Endothelial cell of umbilical vein (primary cell): ENCODE data around the gene CCNYL1. TPM values are rescaled to one million over a fixed set of nuclear protein-coding genes. Genes with fewer than 3 reads are reported as not detected.
"Not testable (repeated sequence)": the region's sequence is repeated elsewhere in the genome, so short reads cannot be mapped to it uniquely, and the experiment has no call there.

ENCODE experiments used
- BruUV-seq: library from RNA; stranded (reverse); fragments of 400-500 nt; replicated peaks from 2 replicates; lab custom pipeline; 2021; lab: Mats Ljungman, UMichigan
- CTCF ChIA-PET: fragments of 300-600, 350-600 bp; sonication (Branson Sonifier 250); formaldehyde crosslinking; loops from one replicate; lab custom pipeline; 2021; ENCODE audit warnings: antibody characterized with exemption, inconsistent platforms; lab: Charles Lee
- POLR2A ChIA-PET: fragments of 300-600, 350-600 bp; sonication (Branson Sonifier 250); formaldehyde crosslinking; loops from one replicate; lab custom pipeline; 2021; ENCODE audit warnings: antibody characterized with exemption, inconsistent platforms; lab: Charles Lee
- DNase-seq: peaks from one replicate; pipeline ENCODE4 v3.0.0-alpha.2; 2011; ENCODE audit warnings: low read depth, low spot score
- FAIRE-seq: peaks from 2 replicates; lab custom pipeline; 2011; peaks lifted over from hg19 to GRCh38; lab: Jason Lieb, UNC
- H2AFZ ChIP-seq: 2 replicates; pipeline ENCODE4 v1.6.0; 2012; ENCODE audit warnings: low read depth, low read length, control low read depth, inconsistent platforms
- H3K27ac ChIP-seq: 2 replicates; pipeline ENCODE4 v1.5.1; 2011; ENCODE audit warnings: low read depth, mild to moderate bottlenecking, control low read depth, low read length, moderate library complexity; ENCODE audit not compliant: insufficient read depth
- H3K27me3 ChIP-seq, 2 experiments: 2 replicates each; pipeline versions ENCODE4 v1.6.0 to v1.6.1; 2011; ENCODE audit warnings: low read length in 2 of 2, mixed read lengths in 1 of 2; ENCODE audit not compliant: control insufficient read depth in 2 of 2, insufficient read depth in 2 of 2
- H3K36me3 ChIP-seq, 2 experiments: 2 replicates in 1 of 2; 3 replicates in 1 of 2; pipeline ENCODE4 v1.5.1; 2011; ENCODE audit warnings: low read length in 2 of 2, mild to moderate bottlenecking in 1 of 2, moderate library complexity in 1 of 2; ENCODE audit not compliant: control insufficient read depth in 2 of 2, insufficient read depth in 2 of 2; ENCODE audit errors: extremely low read depth in 1 of 2
- H3K4me1 ChIP-seq: 3 replicates; pipeline ENCODE4 v1.5.1; 2011; ENCODE audit warnings: mild to moderate bottlenecking, low read length; ENCODE audit not compliant: control insufficient read depth, insufficient read depth; ENCODE audit errors: extremely low read depth
- H3K4me2 ChIP-seq: 2 replicates; pipeline ENCODE4 v1.6.1; 2011; ENCODE audit warnings: low read length, control low read depth, mixed read lengths; ENCODE audit not compliant: insufficient read depth
- H3K4me3 ChIP-seq, 3 experiments: fragments of 200-600 bp in 1 of 3; sonication (generic), shearing (Covaris generic) in 1 of 3; replicated peaks in 1 of 3; 2 replicates each; pipeline ENCODE4 v1.5.1; 2011 to 2016; ENCODE audit warnings: control low read depth in 3 of 3, low read length in 3 of 3, mild to moderate bottlenecking in 2 of 3, inconsistent platforms in 1 of 3, low read depth in 1 of 3, moderate library complexity in 1 of 3; ENCODE audit not compliant: insufficient read depth in 1 of 3
- H3K79me2 ChIP-seq: 2 replicates; pipeline ENCODE4 v1.6.0; 2012; ENCODE audit warnings: low read length, inconsistent platforms; ENCODE audit not compliant: control insufficient read depth, insufficient read depth
- H3K9ac ChIP-seq: replicated peaks from 2 replicates; pipeline ENCODE3; 2011; ENCODE audit warnings: low read length, control low read depth; ENCODE audit not compliant: insufficient read depth; ENCODE audit errors: extremely low read depth
- H3K9me1 ChIP-seq: replicated peaks from 3 replicates; pipeline ENCODE4 v1.6.0; 2011; ENCODE audit warnings: mild to moderate bottlenecking, low read length; ENCODE audit not compliant: control insufficient read depth, insufficient read depth; ENCODE audit errors: extremely low read depth
- H3K9me3 ChIP-seq: replicated peaks from 2 replicates; pipeline ENCODE4 v1.5.1; 2012; ENCODE audit warnings: low read length, inconsistent platforms; ENCODE audit not compliant: control insufficient read depth, insufficient read depth
- H4K20me1 ChIP-seq: replicated peaks from 2 replicates; pipeline ENCODE3; 2011; ENCODE audit warnings: mild to moderate bottlenecking, low read length; ENCODE audit not compliant: control insufficient read depth, insufficient read depth; ENCODE audit errors: extremely low read depth
- EZH2 ChIP-seq: IDR thresholded peaks from 2 replicates; pipeline ENCODE4 v1.6.1; 2012; ENCODE audit warnings: borderline replicate concordance, low read depth, mild to moderate bottlenecking, moderate library complexity, low read length, inconsistent platforms; ENCODE audit not compliant: severe bottlenecking
- FOS ChIP-seq: IDR thresholded peaks from 2 replicates; pipeline ENCODE4 v1.6.1; 2011; ENCODE audit warnings: mild to moderate bottlenecking, low read length, moderate library complexity, borderline replicate concordance; ENCODE audit not compliant: insufficient read depth
- MYC ChIP-seq: IDR thresholded peaks from one replicate; pipeline ENCODE4 v1.6.1; 2011; ENCODE audit warnings: mild to moderate bottlenecking, low read depth, low read length
- POLR2A ChIP-seq: IDR thresholded peaks from 2 replicates; pipeline ENCODE4 v1.6.1; 2012; ENCODE audit warnings: low read depth, mild to moderate bottlenecking, control low read depth, low read length
- dilution Hi-C: fragments of 300-500 bp; cut with MboI; formaldehyde crosslinking; loops from one replicate; pipeline ENCODE4 v1.15.0; 2019; ENCODE audit warnings: low sequenced_read_pairs; ENCODE audit not compliant: extremely low pct_ligation_motif_present
- intact Hi-C: fragments of 100-400 bp; cut with micrococcal nuclease; formaldehyde crosslinking; loops from one replicate; pipeline ENCODE4 v1.10.0; 2022
- polyA plus RNA-seq, 4 experiments: library from polyadenylated mRNA; depleted of rRNA in 3 of 4; stranded (reverse) in 3 of 4; unstranded in 1 of 4; fragments of >200 nt; gene quantifications; 2 replicates each; pipeline versions ENCODE4 v1.2.1 to v1.2.3, GENCODE V29; 2011 to 2012; ENCODE audit warnings: missing spikeins in 1 of 4
- total RNA-seq: library from RNA; stranded (reverse); gene quantifications from 2 replicates; pipeline ENCODE4 v1.2.3, GENCODE V29; 2021

CCNYL1 gene
- total and polyA plus RNA-seq, 2 donors (not counting 3 experiments of a cell fraction or from before 2014, with no cell fraction given): 15.2 to 49.3 TPM

- no TSS peak for BruUV-seq
- Histone ChIP-seq H3K79me2 (no peaks in the 10 kb centered on the region), H3K4me1 (no peaks in the 10 kb centered on the region), H3K27me3 (no peaks in the 10 kb centered on the region), H3K4me2 (no peak overlapping the region), H3K9me3 (no peaks in the 10 kb centered on the region), H3K9me1 (no peaks in the 10 kb centered on the region), H3K9ac (no peak overlapping the region), H3K4me3 (no peak overlapping the region), H3K27ac (no peak overlapping the region), H4K20me1 (no peaks in the 10 kb centered on the region), H3K36me3 (peaks cover 0 to 8% of the 10 kb centered on the region in 2 experiments), H2AFZ (no peak overlapping the region)
- intact Hi-C loops (no loop called here), dilution Hi-C loops (no loop called here)
- ChIA-PET POLR2A (no interaction called here), CTCF (interaction anchor here (2.0 to 9.7 kb wide), 2 partner anchors 124 to 289 kb away, joined by 9 to 217 read pairs; no protein-coding TSS in a partner anchor)
- FAIRE-seq: no peak
- TF ChIP-seq POLR2A (no peak), FOS (no peak), EZH2 (no peak), MYC (no peak)
- DNase-seq: no peak
Measured at GRCh38 chr2:207750876-207751275, 39.4 kb downstream of the CCNYL1 start.

DNA sequence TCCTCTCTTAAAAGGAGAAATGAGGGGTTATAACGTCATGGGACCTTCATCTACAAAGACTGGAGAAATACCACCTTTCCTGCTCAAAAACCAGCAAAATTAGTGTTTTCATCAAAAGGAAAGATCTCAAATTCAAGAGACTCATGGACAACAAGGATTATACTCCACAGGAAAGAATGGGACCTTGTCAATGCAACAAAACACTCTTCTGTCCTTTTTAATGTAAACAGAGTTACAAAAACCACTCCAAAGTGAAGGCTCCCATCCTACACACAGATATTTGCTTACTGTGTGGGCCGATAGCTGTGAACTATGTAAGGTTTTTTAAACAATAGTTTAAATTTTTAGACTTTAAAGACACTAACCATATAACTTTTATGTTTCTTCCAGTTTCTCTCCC lies 42.2 kb downstream of the CCNYL1 start:
- dilution Hi-C loops, H4K20me1 ChIP-seq, H3K9ac ChIP-seq, H3K9me3 ChIP-seq, intact Hi-C loops, H3K79me2 ChIP-seq, H3K9me1 ChIP-seq, DNase-seq, FAIRE-seq, H3K36me3 ChIP-seq, H3K4me1 ChIP-seq, H2AFZ ChIP-seq, H3K27ac ChIP-seq, POLR2A ChIA-PET, H3K4me3 ChIP-seq, H3K27me3 ChIP-seq, BruUV-seq, H3K4me2 ChIP-seq: not testable (repeated sequence)
- CTCF ChIA-PET: interaction anchor here (1.0 to 5.3 kb wide), 4 partner anchors 220 to 318 kb away, joined by 3 to 19 read pairs (median 4); no protein-coding TSS in a partner anchor
